HCT116 (cell line): ENCODE measurements around the gene TTC33. TPM values are rescaled to one million over a fixed set of nuclear protein-coding genes. Genes with fewer than 3 reads are reported as not detected.

Experiments
- ATAC-seq: fragments of 200-7000 bp; cut with Tn5 transposase; 2 replicates; pipeline ENCODE4 v1.9.1; 2020; ENCODE audit warnings: mild to moderate bottlenecking, moderate library complexity
- BruUV-seq: library from RNA; stranded (reverse); fragments of 400-500 nt; replicated peaks from 2 replicates; lab custom pipeline; 2021; lab: Mats Ljungman, UMichigan
- CTCF ChIA-PET: fragments of 300-600 bp; sonication (Branson Sonifier 250); formaldehyde crosslinking; loops from one replicate; lab custom pipeline; 2021; ENCODE audit warnings: antibody characterized with exemption; lab: Charles Lee
- POLR2A ChIA-PET: fragments of 300-600, 350-600 bp; sonication (Branson Sonifier 250); formaldehyde crosslinking; loops from one replicate; lab custom pipeline; 2021; ENCODE audit warnings: antibody characterized with exemption; lab: Charles Lee
- RAD21 ChIA-PET, 2 experiments: fragments of 300-600 bp; sonication (Branson Sonifier 250); formaldehyde crosslinking; loops; one replicate each; lab custom pipeline; 2023; ENCODE audit warnings: low total read pairs in 2 of 2; ENCODE audit not compliant: uncharacterized antibody in 2 of 2, unreplicated experiment in 2 of 2, low non-redundant PET in 1 of 2; lab: Charles Lee
- DNase-seq: peaks from one replicate; pipeline ENCODE4 v3.0.0-alpha.2; 2010; ENCODE audit warnings: low read depth, low spot score
- H2AFZ ChIP-seq: fragments of 200-600 bp; shearing (Covaris generic), sonication (generic); 2 replicates; pipeline ENCODE4 v1.6.1; 2017; ENCODE audit warnings: low read depth, mixed run types, mixed read lengths, antibody characterized with exemption, low read length; ENCODE audit not compliant: poor library complexity, severe bottlenecking
- H3K27ac ChIP-seq: 2 replicates; pipeline ENCODE4 v1.5.1; 2012; ENCODE audit warnings: low read depth, low read length
- H3K27me3 ChIP-seq: fragments of 200-600 bp; sonication (generic); 2 replicates; pipeline ENCODE4 v1.6.1; 2016; ENCODE audit warnings: mixed run types, low read length, mixed read lengths; ENCODE audit not compliant: insufficient read depth
- H3K36me3 ChIP-seq, 2 experiments: fragments of 200-500 bp in 1 of 2; fragments of 200-600 bp in 1 of 2; sonication (Bioruptor generic) in 1 of 2; sonication (generic) in 1 of 2; 2 replicates each; pipeline versions ENCODE4 v1.5.1 to v1.6.1; 2014 to 2016; ENCODE audit warnings: low read length in 2 of 2, inconsistent platforms in 1 of 2, mixed read lengths in 1 of 2, mixed run types in 1 of 2; ENCODE audit not compliant: insufficient read depth in 2 of 2, control insufficient read depth in 1 of 2
- H3K4me1 ChIP-seq, 2 experiments: fragments of 200-600 bp in 1 of 2; sonication (generic) in 1 of 2; 2 replicates each; pipeline versions ENCODE4 v1.5.1 to v1.6.1; 2012 to 2017; ENCODE audit warnings: low read length in 2 of 2, inconsistent platforms in 1 of 2, mild to moderate bottlenecking in 1 of 2, mixed read lengths in 1 of 2, mixed run types in 1 of 2, moderate library complexity in 1 of 2; ENCODE audit not compliant: insufficient read depth in 2 of 2, control insufficient read depth in 1 of 2
- H3K4me2 ChIP-seq: fragments of 200-600 bp; sonication (generic); 2 replicates; pipeline ENCODE4 v1.6.1; 2017; ENCODE audit warnings: mixed run types, low read length, mixed read lengths
- H3K4me3 ChIP-seq, 2 experiments: fragments of 200-600 bp in 1 of 2; sonication (generic) in 1 of 2; replicated peaks in 1 of 2; 2 replicates each; pipeline ENCODE4 v1.5.1; 2011 to 2016; ENCODE audit warnings: low read length in 2 of 2, control low read depth in 1 of 2, low read depth in 1 of 2, mild to moderate bottlenecking in 1 of 2, mixed read lengths in 1 of 2, mixed run types in 1 of 2
- H3K79me2 ChIP-seq: fragments of 200-600 bp; sonication (generic); 2 replicates; pipeline ENCODE4 v1.6.1; 2017; ENCODE audit warnings: mild to moderate bottlenecking, mixed run types, low read length, moderate library complexity, mixed read lengths; ENCODE audit not compliant: insufficient read depth
- H3K9ac ChIP-seq: fragments of 200-600 bp; sonication (generic); 2 replicates; pipeline ENCODE4 v1.6.1; 2016; ENCODE audit warnings: low read length, mixed read lengths
- H3K9me2 ChIP-seq: fragments of 200-600 bp; sonication (generic), shearing (Covaris generic); 2 replicates; pipeline ENCODE4 v1.6.1; 2017; ENCODE audit warnings: mixed run types, mild to moderate bottlenecking, moderate library complexity; ENCODE audit not compliant: insufficient read depth
- H3K9me3 ChIP-seq, 2 experiments: fragments of 200-500 bp in 1 of 2; fragments of 200-600 bp in 1 of 2; sonication (Bioruptor generic) in 1 of 2; sonication (generic) in 1 of 2; 2 replicates each; pipeline ENCODE4 v1.6.1; 2014 to 2017; ENCODE audit warnings: low read length in 2 of 2, mixed read lengths in 2 of 2, inconsistent platforms in 1 of 2, low read depth in 1 of 2, mild to moderate bottlenecking in 1 of 2, mixed run types in 1 of 2, moderate library complexity in 1 of 2; ENCODE audit not compliant: control insufficient read depth in 1 of 2, insufficient read depth in 1 of 2
- H4K20me1 ChIP-seq: fragments of 200-600 bp; sonication (generic), shearing (Covaris generic); 2 replicates; pipeline ENCODE4 v1.6.1; 2017; ENCODE audit warnings: mixed run types, mild to moderate bottlenecking, moderate library complexity; ENCODE audit not compliant: insufficient read depth
- CBX3 ChIP-seq: IDR thresholded peaks from 2 replicates; pipeline ENCODE4 v1.6.1; 2012; ENCODE audit warnings: low read depth
- CEBPB ChIP-seq: IDR thresholded peaks from 2 replicates; pipeline ENCODE4 v1.6.1; 2012; ENCODE audit warnings: low read depth
- CTCF ChIP-seq, 3 experiments: fragments of 200-600 bp in 1 of 3; sonication (generic) in 1 of 3; IDR thresholded peaks in 2 of 3; conservative IDR thresholded peaks in 1 of 3; 2 replicates each; pipeline ENCODE4 v1.5.1; 2012 to 2017; ENCODE audit warnings: low read depth in 2 of 3, low read length in 2 of 3, antibody characterized with exemption in 1 of 3, borderline replicate concordance in 1 of 3, control low read depth in 1 of 3, mild to moderate bottlenecking in 1 of 3, mixed read lengths in 1 of 3, mixed run types in 1 of 3, moderate library complexity in 1 of 3; ENCODE audit not compliant: insufficient read depth in 1 of 3
- EGR1 ChIP-seq: IDR thresholded peaks from 2 replicates; pipeline ENCODE4 v1.6.1; 2012; ENCODE audit warnings: low read depth
- EZH2 ChIP-seq: fragments of 200-600 bp; sonication (generic); IDR thresholded peaks from 2 replicates; pipeline ENCODE4 v1.6.1; 2017; ENCODE audit warnings: antibody characterized with exemption, mixed run types
- FOSL1 ChIP-seq: IDR thresholded peaks from 2 replicates; pipeline ENCODE4 v1.6.1; 2012; ENCODE audit warnings: low read depth
- JUND ChIP-seq: IDR thresholded peaks from 2 replicates; pipeline ENCODE4 v1.6.1; 2012
- POLR2A ChIP-seq: IDR thresholded peaks from 2 replicates; pipeline ENCODE4 v1.7.0; 2011; ENCODE audit warnings: borderline replicate concordance; ENCODE audit not compliant: insufficient read depth, insufficient read length; ENCODE audit errors: extremely low read depth
- POLR2AphosphoS5 ChIP-seq: IDR thresholded peaks from 2 replicates; pipeline ENCODE4 v1.6.1; 2011; ENCODE audit warnings: mild to moderate bottlenecking, low read depth, low read length, moderate library complexity
- RAD21 ChIP-seq: IDR thresholded peaks from 2 replicates; pipeline ENCODE4 v1.6.1; 2012; ENCODE audit warnings: low read depth, mild to moderate bottlenecking
- REST ChIP-seq: IDR thresholded peaks from 2 replicates; pipeline ENCODE4 v1.6.1; 2012; ENCODE audit warnings: low read depth
- SIN3A ChIP-seq: IDR thresholded peaks from 2 replicates; pipeline ENCODE4 v1.6.1; 2012; ENCODE audit warnings: low read depth
- SP1 ChIP-seq: IDR thresholded peaks from 2 replicates; pipeline ENCODE4 v1.6.1; 2012; ENCODE audit warnings: low read depth
- SRF ChIP-seq: IDR thresholded peaks from 2 replicates; pipeline ENCODE4 v1.6.1; 2012; ENCODE audit warnings: low read depth
- ZFX ChIP-seq: fragments of 450-650 bp; IDR thresholded peaks from 2 replicates; pipeline ENCODE4 v1.6.1; 2017
- intact Hi-C: fragments of 100-400 bp; cut with micrococcal nuclease; formaldehyde crosslinking; loops from 2 replicates; pipeline ENCODE4 v1.10.0; 2022
- total RNA-seq: library from RNA; stranded (reverse); gene quantifications from one replicate; pipeline ENCODE4 v1.2.1, GENCODE V29; 2021; ENCODE audit not compliant: unreplicated experiment
- TF ChIP-seq, protein P1 (sequence below): IDR thresholded peaks from 2 replicates; pipeline ENCODE4 v1.6.1; 2012

Gene TTC33
- total RNA-seq, 1 experiment from 2014 or later: 14.5 TPM

DNA sequence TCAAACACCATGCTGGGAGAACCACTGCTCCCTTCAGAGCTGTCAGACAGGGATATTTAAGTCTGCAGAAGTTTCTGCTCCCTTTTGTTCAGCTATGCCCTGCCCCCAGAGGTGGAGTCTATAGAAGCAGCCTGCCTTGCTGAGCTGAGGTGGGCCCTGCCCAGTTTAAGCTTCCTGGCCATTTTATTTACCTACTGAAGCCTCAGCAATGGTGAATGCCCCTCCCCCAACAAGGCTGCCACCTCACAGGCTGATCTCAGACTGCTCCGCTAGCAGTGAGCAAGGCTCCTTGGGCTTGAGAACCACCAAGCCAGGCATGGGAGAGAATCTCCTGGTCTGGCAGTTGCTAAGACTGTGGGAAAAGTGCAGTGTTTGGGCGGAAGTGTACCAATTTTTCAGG, 281.5 kb downstream of the TTC33 start (continued):
- TF ChIP-seq FOSL1 (no peak), RAD21 (no peak)

- H2AFZ ChIP-seq: no peak overlapping the region
- no peaks in the 10 kb centered on the region for H3K27me3 ChIP-seq
- no peaks in the 10 kb centered on the region for H3K4me1 ChIP-seq
- ATAC-seq (no peak), DNase-seq (no peak)
- H3K9ac ChIP-seq: no peak overlapping the region
- intact Hi-C loops: no loop called here
- no peaks in the 10 kb centered on the region for H3K36me3 ChIP-seq
- H3K27ac ChIP-seq: no peak overlapping the region
- no peak for TF ChIP-seq CEBPB
- TF ChIP-seq REST: no peak
- TF ChIP-seq, protein P1, sequence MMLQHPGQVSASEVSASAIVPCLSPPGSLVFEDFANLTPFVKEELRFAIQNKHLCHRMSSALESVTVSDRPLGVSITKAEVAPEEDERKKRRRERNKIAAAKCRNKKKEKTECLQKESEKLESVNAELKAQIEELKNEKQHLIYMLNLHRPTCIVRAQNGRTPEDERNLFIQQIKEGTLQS: no peak
- TF ChIP-seq POLR2AphosphoS5: no peak
- TF ChIP-seq EGR1: no peak
- no peak for TF ChIP-seq SP1
- no peak for TF ChIP-seq SIN3A
- no peak for TF ChIP-seq RAD21
- TF ChIP-seq SRF: no peak
- no peak for TF ChIP-seq JUND
- TF ChIP-seq EZH2: no peak
- TF ChIP-seq POLR2A: no peak
- TF ChIP-seq ZFX: no peak
- no peak for TF ChIP-seq CTCF (IDR thresholded peaks at IDR 0.05 in 2 of 3, conservative IDR thresholded peaks at IDR 0.05 in 1 of 3; ENCODE audit: borderline replicate concordance in 1 of 3, insufficient read depth in 1 of 3, low read depth in 2 of 3, low read length in 2 of 3)
- no peak for TF ChIP-seq CBX3
- H3K79me2 ChIP-seq: no peaks in the 10 kb centered on the region
- H3K9me3 ChIP-seq: no peaks in the 10 kb centered on the region
- RAD21 ChIA-PET: no interaction called here
- H3K4me2 ChIP-seq: no peak overlapping the region
- CTCF ChIA-PET: no interaction called here
- H3K9me2 ChIP-seq: no peaks in the 10 kb centered on the region
- POLR2A ChIA-PET: no interaction called here
- no peaks in the 10 kb centered on the region for H4K20me1 ChIP-seq
- no TSS peak for BruUV-seq
- H3K4me3 ChIP-seq: no peak overlapping the region
Measured at GRCh38 chr5:40465416-40465815, 290.3 kb downstream of the TTC33 start.
